HCT116 (cell line): ENCODE results near the gene LRRC53. TPM values are rescaled to one million over a fixed set of nuclear protein-coding genes. Genes with fewer than 3 reads are reported as not detected.

ENCODE experiments used
- ATAC-seq: fragments of 200-7000 bp; cut with Tn5 transposase; 2 replicates; pipeline ENCODE4 v1.9.1; 2020; ENCODE audit warnings: mild to moderate bottlenecking, moderate library complexity
- BruUV-seq: library from RNA; stranded (reverse); fragments of 400-500 nt; replicated peaks from 2 replicates; lab custom pipeline; 2021; lab: Mats Ljungman, UMichigan
- CTCF ChIA-PET: fragments of 300-600 bp; sonication (Branson Sonifier 250); formaldehyde crosslinking; loops from one replicate; lab custom pipeline; 2021; ENCODE audit warnings: antibody characterized with exemption; lab: Charles Lee
- POLR2A ChIA-PET: fragments of 300-600, 350-600 bp; sonication (Branson Sonifier 250); formaldehyde crosslinking; loops from one replicate; lab custom pipeline; 2021; ENCODE audit warnings: antibody characterized with exemption; lab: Charles Lee
- RAD21 ChIA-PET, 2 experiments: fragments of 300-600 bp; sonication (Branson Sonifier 250); formaldehyde crosslinking; loops; one replicate each; lab custom pipeline; 2023; ENCODE audit warnings: low total read pairs in 2 of 2; ENCODE audit not compliant: uncharacterized antibody in 2 of 2, unreplicated experiment in 2 of 2, low non-redundant PET in 1 of 2; lab: Charles Lee
- DNase-seq: peaks from one replicate; pipeline ENCODE4 v3.0.0-alpha.2; 2010; ENCODE audit warnings: low read depth, low spot score
- H2AFZ ChIP-seq: fragments of 200-600 bp; shearing (Covaris generic), sonication (generic); 2 replicates; pipeline ENCODE4 v1.6.1; 2017; ENCODE audit warnings: low read depth, mixed run types, mixed read lengths, antibody characterized with exemption, low read length; ENCODE audit not compliant: poor library complexity, severe bottlenecking
- H3K27ac ChIP-seq: 2 replicates; pipeline ENCODE4 v1.5.1; 2012; ENCODE audit warnings: low read depth, low read length
- H3K27me3 ChIP-seq: fragments of 200-600 bp; sonication (generic); 2 replicates; pipeline ENCODE4 v1.6.1; 2016; ENCODE audit warnings: mixed run types, low read length, mixed read lengths; ENCODE audit not compliant: insufficient read depth
- H3K36me3 ChIP-seq, 2 experiments: fragments of 200-500 bp in 1 of 2; fragments of 200-600 bp in 1 of 2; sonication (Bioruptor generic) in 1 of 2; sonication (generic) in 1 of 2; 2 replicates each; pipeline versions ENCODE4 v1.5.1 to v1.6.1; 2014 to 2016; ENCODE audit warnings: low read length in 2 of 2, inconsistent platforms in 1 of 2, mixed read lengths in 1 of 2, mixed run types in 1 of 2; ENCODE audit not compliant: insufficient read depth in 2 of 2, control insufficient read depth in 1 of 2
- H3K4me1 ChIP-seq, 2 experiments: fragments of 200-600 bp in 1 of 2; sonication (generic) in 1 of 2; 2 replicates each; pipeline versions ENCODE4 v1.5.1 to v1.6.1; 2012 to 2017; ENCODE audit warnings: low read length in 2 of 2, inconsistent platforms in 1 of 2, mild to moderate bottlenecking in 1 of 2, mixed read lengths in 1 of 2, mixed run types in 1 of 2, moderate library complexity in 1 of 2; ENCODE audit not compliant: insufficient read depth in 2 of 2, control insufficient read depth in 1 of 2
- H3K4me2 ChIP-seq: fragments of 200-600 bp; sonication (generic); 2 replicates; pipeline ENCODE4 v1.6.1; 2017; ENCODE audit warnings: mixed run types, low read length, mixed read lengths
- H3K4me3 ChIP-seq, 2 experiments: fragments of 200-600 bp in 1 of 2; sonication (generic) in 1 of 2; replicated peaks in 1 of 2; 2 replicates each; pipeline ENCODE4 v1.5.1; 2011 to 2016; ENCODE audit warnings: low read length in 2 of 2, control low read depth in 1 of 2, low read depth in 1 of 2, mild to moderate bottlenecking in 1 of 2, mixed read lengths in 1 of 2, mixed run types in 1 of 2
- H3K79me2 ChIP-seq: fragments of 200-600 bp; sonication (generic); 2 replicates; pipeline ENCODE4 v1.6.1; 2017; ENCODE audit warnings: mild to moderate bottlenecking, mixed run types, low read length, moderate library complexity, mixed read lengths; ENCODE audit not compliant: insufficient read depth
- H3K9ac ChIP-seq: fragments of 200-600 bp; sonication (generic); 2 replicates; pipeline ENCODE4 v1.6.1; 2016; ENCODE audit warnings: low read length, mixed read lengths
- H3K9me2 ChIP-seq: fragments of 200-600 bp; sonication (generic), shearing (Covaris generic); 2 replicates; pipeline ENCODE4 v1.6.1; 2017; ENCODE audit warnings: mixed run types, mild to moderate bottlenecking, moderate library complexity; ENCODE audit not compliant: insufficient read depth
- H3K9me3 ChIP-seq, 2 experiments: fragments of 200-500 bp in 1 of 2; fragments of 200-600 bp in 1 of 2; sonication (Bioruptor generic) in 1 of 2; sonication (generic) in 1 of 2; 2 replicates each; pipeline ENCODE4 v1.6.1; 2014 to 2017; ENCODE audit warnings: low read length in 2 of 2, mixed read lengths in 2 of 2, inconsistent platforms in 1 of 2, low read depth in 1 of 2, mild to moderate bottlenecking in 1 of 2, mixed run types in 1 of 2, moderate library complexity in 1 of 2; ENCODE audit not compliant: control insufficient read depth in 1 of 2, insufficient read depth in 1 of 2
- H4K20me1 ChIP-seq: fragments of 200-600 bp; sonication (generic), shearing (Covaris generic); 2 replicates; pipeline ENCODE4 v1.6.1; 2017; ENCODE audit warnings: mixed run types, mild to moderate bottlenecking, moderate library complexity; ENCODE audit not compliant: insufficient read depth
- EGR1 ChIP-seq: IDR thresholded peaks from 2 replicates; pipeline ENCODE4 v1.6.1; 2012; ENCODE audit warnings: low read depth
- FOSL1 ChIP-seq: IDR thresholded peaks from 2 replicates; pipeline ENCODE4 v1.6.1; 2012; ENCODE audit warnings: low read depth
- JUND ChIP-seq: IDR thresholded peaks from 2 replicates; pipeline ENCODE4 v1.6.1; 2012
- POLR2AphosphoS5 ChIP-seq: IDR thresholded peaks from 2 replicates; pipeline ENCODE4 v1.6.1; 2011; ENCODE audit warnings: mild to moderate bottlenecking, low read depth, low read length, moderate library complexity
- ZNF274 ChIP-seq: fragments of 200-500 bp; sonication (Bioruptor generic); IDR thresholded peaks from 2 replicates; pipeline ENCODE4 v1.6.1; 2014; ENCODE audit warnings: mild to moderate bottlenecking, low read depth, low read length, inconsistent platforms
- intact Hi-C: fragments of 100-400 bp; cut with micrococcal nuclease; formaldehyde crosslinking; loops from 2 replicates; pipeline ENCODE4 v1.10.0; 2022
- total RNA-seq: library from RNA; stranded (reverse); gene quantifications from one replicate; pipeline ENCODE4 v1.2.1, GENCODE V29; 2021; ENCODE audit not compliant: unreplicated experiment

The LRRC53 gene
- total RNA-seq, 1 experiment from 2014 or later, result not detected

- TF ChIP-seq FOSL1 (no peak), POLR2AphosphoS5 (no peak), ZNF274 (no peak), EGR1 (no peak)
- TF ChIP-seq, all 23 proteins: peak for 0
- Histone ChIP-seq H3K9me3 (no peaks in the 10 kb centered on the region), H2AFZ (no peak overlapping the region), H3K27ac (no peak overlapping the region), H3K79me2 (no peaks in the 10 kb centered on the region), H4K20me1 (no peaks in the 10 kb centered on the region; the same call in 1 of the 2 replicates), H3K9me2 (no peaks in the 10 kb centered on the region), H3K36me3 (no peaks in the 10 kb centered on the region), H3K4me2 (no peak overlapping the region), H3K4me3 (no peak overlapping the region), H3K27me3 (peaks cover 11% of the 10 kb centered on the region; the same call in 1 of the 2 replicates), H3K4me1 (no peaks in the 10 kb centered on the region), H3K9ac (no peak overlapping the region)
- ChIA-PET RAD21 (no interaction called here), CTCF (no interaction called here), POLR2A (no interaction called here)
- DNase-seq (no peak), ATAC-seq (no peak)
- BruUV-seq, result no TSS peak
- intact Hi-C loops, result no loop called here
Measured at GRCh38 chr1:74481607-74482006, 30.8 kb downstream of the LRRC53 start.

DNA sequence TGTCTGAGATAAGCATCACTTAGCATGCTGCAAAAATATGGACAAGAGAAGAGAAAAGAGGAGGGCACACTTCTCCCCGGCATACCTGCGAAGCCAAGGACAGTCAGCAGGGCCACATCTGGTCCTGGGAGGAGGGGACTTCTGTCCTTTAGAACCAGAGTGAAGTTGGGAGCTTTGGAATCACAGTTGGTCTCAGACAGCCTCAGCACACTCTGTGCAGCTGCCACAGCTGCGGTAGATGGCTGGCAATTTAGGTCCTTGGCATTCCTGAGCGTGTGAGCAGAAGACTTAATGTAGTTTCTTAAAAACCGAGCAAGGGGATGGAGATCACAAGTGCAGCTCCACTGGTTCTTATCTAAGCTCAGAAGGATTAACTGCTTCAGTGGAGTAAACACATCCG, 32.3 kb downstream of the LRRC53 start:
- TF ChIP-seq JUND, result no peak
- no peaks in the 10 kb centered on the region for H3K9me2 ChIP-seq
- no peak overlapping the region for H3K27ac ChIP-seq
- RAD21 ChIA-PET, result no interaction called here
- no peaks in the 10 kb centered on the region for H3K36me3 ChIP-seq
- H3K4me1 ChIP-seq, result no peaks in the 10 kb centered on the region
- H3K9me3 ChIP-seq, result no peaks in the 10 kb centered on the region
- H4K20me1 ChIP-seq, result no peaks in the 10 kb centered on the region; the same call in 1 of the 2 replicates
- H2AFZ ChIP-seq, result no peak overlapping the region
- H3K27me3 ChIP-seq, result peaks cover 14% of the 10 kb centered on the region
- DNase-seq, result no peak
- no peak overlapping the region for H3K4me3 ChIP-seq
- H3K4me2 ChIP-seq, result no peak overlapping the region
- no peak overlapping the region for H3K9ac ChIP-seq
- no peaks in the 10 kb centered on the region for H3K79me2 ChIP-seq
- intact Hi-C loops, result no loop called here
- CTCF ChIA-PET, result no interaction called here
- POLR2A ChIA-PET, result no interaction called here
- no peak for ATAC-seq
- no TSS peak for BruUV-seq
